Immature natural killer cell (primary cell): ENCODE results near the gene AGR3. TPM values are rescaled to one million over a fixed set of nuclear protein-coding genes. Genes with fewer than 3 reads are reported as not detected.
A peak's percentile ranks its signal among the peaks of the same experiment; 100 is the strongest.
"Not testable (repeated sequence)": the region's sequence is repeated elsewhere in the genome, so short reads cannot be mapped to it uniquely, and the experiment has no call there.

Source experiments
- DNase-seq, 3 donors: peaks; one replicate each; pipeline ENCODE4 v3.0.0; 2022; ENCODE audit warnings: mixed read lengths in 1 of 3
- H3K27ac Mint-ChIP-seq, 6 donors: one replicate each; pipeline ENCODE4 v1.8.0; 2020; ENCODE audit warnings: mixed read lengths in 6 of 6, mild to moderate bottlenecking in 5 of 6, inconsistent platforms in 4 of 6, moderate library complexity in 3 of 6
- H3K27me3 Mint-ChIP-seq, 3 donors: one replicate each; pipeline ENCODE4 v1.8.0; 2020 to 2021; ENCODE audit warnings: low read depth in 3 of 3, mild to moderate bottlenecking in 3 of 3, mixed read lengths in 3 of 3, moderate library complexity in 3 of 3, inconsistent platforms in 1 of 3
- H3K36me3 Mint-ChIP-seq, 3 donors: one replicate each; pipeline ENCODE4 v1.8.0; 2020; ENCODE audit warnings: mixed read lengths in 3 of 3, inconsistent platforms in 2 of 3, mild to moderate bottlenecking in 2 of 3
- H3K4me1 Mint-ChIP-seq, 2 donors: one replicate each; pipeline ENCODE4 v1.8.0; 2020; ENCODE audit warnings: inconsistent platforms in 2 of 2, mild to moderate bottlenecking in 2 of 2, mixed read lengths in 2 of 2, moderate library complexity in 1 of 2
- H3K4me3 Mint-ChIP-seq, 5 donors: one replicate each; pipeline ENCODE4 v1.8.0; 2020; ENCODE audit warnings: mild to moderate bottlenecking in 5 of 5, mixed read lengths in 5 of 5, inconsistent platforms in 3 of 5, moderate library complexity in 3 of 5
- H3K9me3 Mint-ChIP-seq, 6 donors: one replicate each; pipeline ENCODE4 v1.8.0; 2020; ENCODE audit warnings: mild to moderate bottlenecking in 6 of 6, mixed read lengths in 6 of 6, inconsistent platforms in 4 of 6, moderate library complexity in 3 of 6
- polyA plus RNA-seq, 3 donors: library from polyadenylated mRNA; unstranded; fragments of 300-500 nt; fragmentation: Illumina TruSeq; gene quantifications; one replicate each; pipeline ENCODE4 v1.2.3, GENCODE V29; 2021

AGR3 gene
- polyA plus RNA-seq, 3 donors from 2014 or later: not detected

DNA sequence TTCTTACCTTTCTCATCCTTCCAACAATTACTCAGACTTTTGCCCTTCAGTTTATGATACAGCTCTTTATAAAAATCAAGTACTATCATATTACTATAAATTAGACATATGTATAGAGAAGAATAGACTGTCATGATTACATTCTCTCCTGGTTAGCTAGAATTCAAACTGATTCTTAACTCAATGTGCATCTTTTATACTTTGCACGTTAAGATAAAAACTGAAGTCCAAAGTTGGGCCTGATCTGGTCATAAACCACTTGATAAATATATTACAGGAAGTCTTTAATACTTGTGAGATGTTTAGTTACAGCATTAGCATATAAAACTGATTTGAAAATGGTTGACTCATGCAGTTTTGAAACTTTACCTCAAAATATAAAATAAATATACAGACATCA lies 2.6 kb downstream of the AGR3 start:
- peaks cover 0 to 2% (median 0%) of the 10 kb centered on the region in 6 donors for H3K9me3 Mint-ChIP-seq
- peaks cover 0 to 4% (median 0%) of the 10 kb centered on the region in 3 donors for H3K27me3 Mint-ChIP-seq
- H3K4me1 Mint-ChIP-seq: no peaks in the 10 kb centered on the region
- no peak for DNase-seq
- H3K4me3 Mint-ChIP-seq: no peak overlapping the region
- no peak overlapping the region for H3K27ac Mint-ChIP-seq
- H3K36me3 Mint-ChIP-seq: no peaks in the 10 kb centered on the region

DNA sequence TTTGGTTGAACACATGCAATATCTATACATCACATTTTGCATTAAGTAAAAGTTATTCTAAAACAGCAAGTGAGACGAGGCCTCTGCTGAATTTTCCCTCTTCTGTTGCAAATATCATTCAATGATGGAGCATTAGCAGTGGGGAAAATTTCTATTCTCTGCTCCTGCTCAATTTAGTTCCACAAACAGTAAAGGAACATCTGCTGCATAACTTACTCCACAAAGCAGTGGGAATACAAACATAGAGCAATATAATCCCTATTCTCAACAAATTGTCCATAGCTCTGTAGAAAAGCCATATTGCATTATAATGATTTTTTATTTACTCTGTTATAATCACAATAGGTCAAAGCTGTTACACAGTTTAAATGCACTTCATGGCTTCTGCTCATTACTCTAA lies 5.9 kb downstream of the AGR3 start:
- Mint-ChIP-seq H3K9me3 (peaks cover 0 to 5% (median 0%) of the 10 kb centered on the region in 6 donors), H3K4me3 (no peak overlapping the region), H3K36me3 (no peaks in the 10 kb centered on the region), H3K27me3 (peaks cover 0 to 6% (median 6%) of the 10 kb centered on the region in 3 donors), H3K27ac (no peak overlapping the region), H3K4me1 (no peaks in the 10 kb centered on the region)
- DNase-seq: no peak

DNA sequence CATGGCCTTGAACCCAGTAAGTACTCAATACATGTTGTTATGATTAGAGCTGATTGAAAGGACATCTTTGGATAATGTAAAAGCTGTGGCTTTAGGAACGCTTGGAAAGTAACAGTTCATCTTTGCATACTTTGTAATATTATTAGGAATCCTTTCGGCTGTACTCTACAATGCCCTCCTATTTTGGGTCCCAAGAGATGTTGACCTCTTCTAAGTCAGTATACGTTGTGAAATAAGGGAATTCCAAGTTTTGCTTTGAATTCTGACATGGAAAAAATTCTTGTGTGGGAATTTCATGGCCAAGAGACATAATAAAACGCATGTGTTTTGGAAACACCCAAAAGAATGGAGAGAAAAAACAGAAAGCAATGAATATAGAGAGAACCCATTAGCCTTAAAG lies 7.7 kb downstream of the AGR3 start:
- H3K4me3 Mint-ChIP-seq: no peak overlapping the region
- no peak overlapping the region for H3K27ac Mint-ChIP-seq
- no peak for DNase-seq
- peaks cover 0 to 5% (median 0%) of the 10 kb centered on the region in 6 donors for H3K9me3 Mint-ChIP-seq
- peaks cover 0 to 6% (median 6%) of the 10 kb centered on the region in 3 donors for H3K27me3 Mint-ChIP-seq
- no peaks in the 10 kb centered on the region for H3K36me3 Mint-ChIP-seq
- H3K4me1 Mint-ChIP-seq: no peaks in the 10 kb centered on the region

DNA sequence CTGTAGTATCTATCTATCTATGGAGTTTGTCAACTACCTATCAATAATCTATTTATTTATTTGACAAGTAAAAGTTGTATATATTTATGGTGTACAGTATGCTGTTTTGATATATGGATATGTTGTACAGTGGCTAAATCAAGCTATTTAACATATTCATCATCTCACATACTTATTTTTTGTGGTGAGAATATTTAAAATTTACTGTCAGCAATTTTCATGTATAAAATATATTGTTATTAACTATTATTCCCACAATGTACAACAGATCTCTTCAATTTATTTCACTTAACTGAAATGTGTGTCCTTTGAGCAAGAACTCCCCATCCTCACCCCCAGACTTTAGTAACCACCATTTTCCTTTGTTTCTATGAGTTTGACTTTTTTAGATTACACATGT lies 14.5 kb downstream of the AGR3 start:
- Mint-ChIP-seq H3K27me3 (peaks cover 2 to 3% (median 2%) of the 10 kb centered on the region in 3 donors), H3K4me3 (no peak overlapping the region), H3K36me3 (no peaks in the 10 kb centered on the region), H3K9me3 (peaks cover 0 to 5% (median 0%) of the 10 kb centered on the region in 6 donors), H3K4me1 (no peaks in the 10 kb centered on the region), H3K27ac (no peak overlapping the region)
- DNase-seq: no peak

DNA sequence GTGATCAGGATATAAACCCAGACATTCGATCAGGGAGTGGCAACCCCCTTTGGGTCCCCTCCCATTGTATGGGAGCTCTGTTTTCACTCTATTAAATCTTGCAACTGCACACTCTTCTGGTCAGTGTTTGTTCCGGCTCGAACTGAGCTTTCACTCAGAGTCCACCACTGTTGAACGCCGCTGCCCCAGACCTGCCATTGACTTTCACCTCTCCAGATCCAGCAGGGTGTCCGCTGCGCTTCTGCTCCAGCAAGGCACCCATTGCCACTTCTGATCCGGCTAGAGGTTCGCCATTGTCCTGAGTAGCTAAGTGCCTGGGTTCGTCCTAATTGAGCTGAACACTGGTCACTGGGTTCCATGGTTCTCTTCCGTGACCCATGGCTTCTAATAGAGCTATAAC lies 28.6 kb downstream of the AGR3 start:
- H3K27ac Mint-ChIP-seq, H3K27me3 Mint-ChIP-seq, H3K4me3 Mint-ChIP-seq, H3K36me3 Mint-ChIP-seq, H3K4me1 Mint-ChIP-seq, H3K9me3 Mint-ChIP-seq, DNase-seq: not testable (repeated sequence)

DNA sequence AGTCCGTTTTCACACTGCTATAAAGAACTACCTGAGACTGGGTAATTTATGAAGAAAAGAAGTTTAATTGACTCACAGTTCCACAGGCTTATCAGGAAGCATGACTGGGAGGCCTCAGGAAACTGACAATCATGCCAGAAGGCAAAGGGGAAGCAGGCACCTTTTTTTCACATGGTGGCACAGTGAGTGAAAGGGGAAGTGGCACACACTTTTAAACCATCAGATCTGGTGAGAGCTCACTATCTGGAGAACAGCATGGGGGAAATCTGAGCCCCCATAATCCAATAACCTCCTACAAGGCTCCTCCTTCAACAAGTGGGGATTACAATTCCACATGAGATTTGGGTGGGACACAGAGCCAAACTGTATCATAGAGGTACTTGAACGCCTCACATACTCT lies 30.0 kb downstream of the AGR3 start:
- Mint-ChIP-seq H3K4me3 (no peak overlapping the region), H3K27ac (no peak overlapping the region), H3K9me3 (no peaks in the 10 kb centered on the region)

DNA sequence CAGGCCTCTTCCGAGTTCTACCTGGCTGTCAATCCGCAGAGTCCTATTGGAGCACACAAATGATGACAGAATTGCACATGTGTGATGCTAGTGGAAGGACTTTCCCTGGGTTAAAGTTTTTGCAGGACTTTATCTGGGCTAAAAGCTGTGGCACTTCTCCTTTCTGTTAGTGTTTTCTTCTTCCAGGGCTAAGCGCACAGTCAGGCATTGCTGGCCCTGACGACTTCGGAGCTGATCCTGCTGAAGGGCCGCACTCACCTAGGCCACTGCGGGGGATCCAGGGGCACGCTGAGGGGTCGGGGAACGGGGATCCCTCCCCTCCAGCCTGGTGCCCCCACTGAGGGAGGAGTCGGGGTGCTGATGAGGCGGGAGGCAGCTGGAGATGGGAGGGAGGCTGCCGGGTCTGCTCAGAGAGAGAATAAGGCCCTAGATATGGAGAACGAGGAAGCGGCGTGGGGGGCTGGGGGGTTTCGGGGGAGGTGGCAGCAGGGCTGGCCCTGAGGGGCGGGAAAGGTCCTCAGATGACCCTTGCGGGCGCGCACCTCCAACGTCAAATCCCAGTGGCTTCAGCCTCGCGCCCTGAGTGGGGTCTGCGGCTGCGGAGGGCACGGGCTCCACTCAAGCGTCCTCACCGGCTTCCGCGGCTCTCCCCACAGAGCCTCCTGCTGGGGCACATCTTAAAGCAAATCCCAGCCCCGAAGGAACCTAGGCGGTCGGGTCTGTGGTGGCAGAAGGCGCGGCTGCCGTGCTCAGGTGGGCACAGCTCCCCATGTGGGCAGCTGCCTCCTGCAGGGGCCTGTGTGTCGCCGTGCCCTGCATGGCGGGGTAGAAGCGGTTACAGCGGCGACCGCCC lies 30.9 kb downstream of the AGR3 start:
- peak in 1 of 3 donors; percentile 2 for DNase-seq
- Mint-ChIP-seq H3K27me3 (peaks cover 1 to 6% (median 2%) of the 10 kb centered on the region in 3 donors), H3K4me3 (peak overlapping the region in 4 of 5 donors; percentile 13 to 59 (median 40)), H3K36me3 (no peaks in the 10 kb centered on the region), H3K27ac (no peak overlapping the region), H3K9me3 (no peaks in the 10 kb centered on the region), H3K4me1 (peaks cover 0 to 1% of the 10 kb centered on the region in 2 donors)

More for the DNA sequence above, 30.0 kb downstream of the AGR3 start:
- H3K4me1 Mint-ChIP-seq: peaks cover 0 to 1% of the 10 kb centered on the region in 2 donors
- H3K36me3 Mint-ChIP-seq: no peaks in the 10 kb centered on the region
- no peak for DNase-seq
- peaks cover 1 to 6% (median 2%) of the 10 kb centered on the region in 3 donors for H3K27me3 Mint-ChIP-seq

DNA sequence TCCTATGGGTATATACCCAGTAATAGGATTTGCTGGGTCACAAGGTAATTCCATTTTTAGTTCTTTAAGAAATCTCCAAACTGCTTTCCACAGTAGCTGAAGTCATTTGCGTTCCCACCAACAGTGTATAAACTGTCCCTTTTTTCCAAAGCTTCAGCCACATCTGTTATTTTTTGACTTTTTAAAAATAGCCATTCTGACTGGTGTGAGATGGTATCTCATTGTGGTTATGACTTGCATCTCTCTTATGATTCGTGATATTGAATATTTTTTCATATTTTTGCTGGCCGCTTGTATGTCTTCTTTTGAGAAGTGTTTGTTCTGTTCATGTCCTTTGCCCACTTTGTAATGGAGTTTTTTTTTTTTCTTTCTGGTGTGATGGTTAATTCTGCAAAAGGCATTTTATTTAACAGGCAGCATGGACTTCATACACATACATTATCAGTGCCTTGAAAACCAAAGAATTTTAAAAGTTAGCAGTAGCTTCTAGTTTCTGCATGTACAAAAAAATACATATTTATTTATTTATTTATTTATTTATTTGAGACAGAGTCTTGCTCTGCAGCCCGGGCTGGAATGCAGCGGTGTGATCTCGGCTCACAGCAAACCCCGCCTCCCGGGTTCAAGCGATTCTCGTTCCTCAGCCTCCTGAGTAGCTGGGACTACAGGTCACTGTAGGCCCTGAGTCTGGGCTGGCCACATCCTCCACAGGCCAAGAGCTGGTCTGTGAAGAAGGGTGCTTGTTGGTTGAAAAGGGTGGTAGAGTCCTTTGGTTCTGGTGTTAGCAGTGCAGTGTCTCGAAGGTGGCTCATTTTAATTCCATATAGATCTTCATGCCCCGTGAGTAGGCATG lies 32.3 kb downstream of the AGR3 start:
- H3K27ac Mint-ChIP-seq: no peak overlapping the region
- H3K9me3 Mint-ChIP-seq: no peaks in the 10 kb centered on the region
- H3K4me1 Mint-ChIP-seq: peaks cover 0 to 1% of the 10 kb centered on the region in 2 donors
- no peak for DNase-seq
- no peak overlapping the region for H3K4me3 Mint-ChIP-seq
- peaks cover 1 to 7% (median 2%) of the 10 kb centered on the region in 3 donors for H3K27me3 Mint-ChIP-seq
- H3K36me3 Mint-ChIP-seq: no peaks in the 10 kb centered on the region

DNA sequence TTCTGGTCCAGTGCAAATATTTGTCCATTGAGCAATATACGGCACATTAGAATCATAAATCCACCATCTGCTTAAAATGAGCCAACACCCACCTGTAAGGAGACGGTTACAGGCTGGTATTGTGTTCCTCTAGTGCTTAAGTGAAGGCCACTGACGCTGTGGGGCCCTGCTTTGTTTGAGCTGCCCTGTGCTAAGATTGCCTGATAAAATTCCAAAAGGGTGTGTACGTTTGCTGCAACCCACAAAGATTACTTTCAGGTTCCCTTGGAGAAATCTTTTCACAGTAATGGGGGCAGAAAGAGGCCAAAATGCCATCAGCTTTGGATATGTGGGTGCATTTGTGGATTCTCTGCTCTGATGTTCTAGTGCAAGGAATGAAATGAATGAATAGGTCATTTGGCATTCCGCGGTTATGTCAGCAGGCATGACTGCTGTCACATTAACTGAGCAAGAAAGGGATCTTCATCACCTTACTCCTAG lies 34.4 kb downstream of the AGR3 start:
- Mint-ChIP-seq H3K9me3 (no peaks in the 10 kb centered on the region), H3K36me3 (no peaks in the 10 kb centered on the region), H3K4me1 (peaks cover 0 to 1% of the 10 kb centered on the region in 2 donors), H3K4me3 (no peak overlapping the region), H3K27ac (no peak overlapping the region), H3K27me3 (peaks cover 1 to 13% (median 2%) of the 10 kb centered on the region in 3 donors)
- DNase-seq: no peak

DNA sequence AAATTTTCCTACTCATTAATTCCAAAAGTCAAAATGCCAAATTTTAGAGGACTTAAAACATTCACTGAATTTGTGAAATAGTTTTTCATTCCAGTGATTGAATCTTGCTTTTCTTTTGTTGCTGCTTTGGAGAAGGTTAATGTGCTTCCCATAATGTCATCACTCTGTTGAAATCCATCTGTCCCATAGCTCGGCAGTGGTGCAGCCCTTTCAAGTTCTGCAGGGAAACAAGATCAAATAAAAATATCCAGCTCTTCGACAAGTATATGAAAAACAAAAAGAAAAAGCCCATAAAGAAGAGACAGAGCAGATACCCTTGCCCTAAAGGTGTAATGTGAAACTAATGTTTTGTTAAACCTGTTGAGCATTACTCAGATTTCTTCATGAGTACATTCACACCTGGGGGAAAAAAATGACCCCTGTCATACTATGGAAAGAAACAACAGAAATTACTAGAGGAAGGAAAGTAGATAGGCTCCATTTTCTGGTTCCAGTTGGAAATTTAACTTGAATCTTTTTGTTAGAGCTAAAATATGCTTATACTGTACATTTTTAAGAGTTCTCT lies 35.1 kb downstream of the AGR3 start:
- H3K27ac Mint-ChIP-seq: no peak overlapping the region
- no peak overlapping the region for H3K4me3 Mint-ChIP-seq
- DNase-seq: no peak
- H3K4me1 Mint-ChIP-seq: peaks cover 0 to 1% of the 10 kb centered on the region in 2 donors
- H3K36me3 Mint-ChIP-seq: no peaks in the 10 kb centered on the region
- no peaks in the 10 kb centered on the region for H3K9me3 Mint-ChIP-seq
- peaks cover 1 to 13% (median 2%) of the 10 kb centered on the region in 3 donors for H3K27me3 Mint-ChIP-seq

DNA sequence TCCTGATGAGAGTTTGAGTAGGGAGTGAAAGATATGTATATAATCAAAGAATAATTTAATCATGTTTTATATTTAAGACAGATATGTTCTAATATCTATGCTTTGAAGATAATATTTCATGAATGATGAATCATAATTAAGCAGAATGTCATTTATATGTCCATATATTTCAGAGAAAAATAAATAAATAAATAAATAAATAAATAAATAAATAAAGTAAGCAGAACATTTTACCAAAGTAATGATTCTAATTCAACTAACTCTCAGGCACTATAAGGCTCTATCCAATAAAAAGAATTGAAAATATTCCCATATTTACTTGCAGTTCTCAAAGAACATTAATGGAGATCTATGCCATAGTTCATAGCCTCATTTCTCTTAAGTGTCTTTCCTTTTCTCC lies 36.0 kb downstream of the AGR3 start:
- no peaks in the 10 kb centered on the region for H3K36me3 Mint-ChIP-seq
- H3K9me3 Mint-ChIP-seq: peaks cover 0 to 2% (median 0%) of the 10 kb centered on the region in 6 donors
- no peaks in the 10 kb centered on the region for H3K4me1 Mint-ChIP-seq
- DNase-seq: no peak
- no peak overlapping the region for H3K4me3 Mint-ChIP-seq
- peaks cover 2 to 13% (median 6%) of the 10 kb centered on the region in 3 donors for H3K27me3 Mint-ChIP-seq
- H3K27ac Mint-ChIP-seq: no peak overlapping the region

DNA sequence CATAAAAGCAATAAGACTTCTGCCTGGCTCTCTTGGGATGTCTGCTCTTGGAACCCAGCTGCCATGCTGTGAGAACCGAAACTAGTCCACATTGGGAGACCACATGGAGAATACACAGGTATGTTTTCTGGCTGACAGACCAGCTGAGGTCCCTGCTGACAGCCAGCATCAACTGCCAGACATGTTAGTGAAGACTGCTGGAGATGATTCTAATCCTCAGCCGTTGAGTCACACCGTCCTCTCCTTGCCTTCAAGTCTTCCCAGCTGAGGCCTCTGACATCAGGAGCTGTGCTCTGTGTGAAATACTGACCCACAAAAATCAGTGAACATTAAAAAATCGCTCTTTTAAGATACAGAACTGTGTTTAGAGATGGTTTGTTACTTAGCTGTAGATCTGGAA lies 40.1 kb downstream of the AGR3 start:
- Mint-ChIP-seq H3K9me3 (peaks cover 0 to 2% (median 0%) of the 10 kb centered on the region in 6 donors), H3K27me3 (peaks cover 3 to 10% (median 4%) of the 10 kb centered on the region in 3 donors), H3K27ac (no peak overlapping the region), H3K36me3 (no peaks in the 10 kb centered on the region), H3K4me3 (no peak overlapping the region), H3K4me1 (no peaks in the 10 kb centered on the region)
- DNase-seq: no peak

DNA sequence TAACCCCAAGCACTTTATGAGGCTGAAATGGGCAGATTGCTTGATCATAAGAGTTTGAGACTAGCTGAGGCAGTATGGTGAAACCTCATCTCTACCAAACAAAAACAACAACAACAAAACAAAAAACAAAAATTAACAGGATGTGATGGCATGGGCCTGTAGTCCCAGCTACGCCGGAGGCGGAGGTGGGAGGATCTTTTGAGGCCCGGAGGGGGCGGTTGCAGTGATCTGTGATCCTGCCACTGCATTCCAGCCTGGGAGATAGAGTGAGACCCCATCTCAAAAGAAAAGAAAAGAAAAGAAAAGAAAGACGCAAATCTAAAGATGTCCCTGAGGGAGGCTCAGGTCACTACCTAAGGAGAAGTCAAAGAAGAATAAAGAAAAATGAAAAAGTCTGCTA lies 41.7 kb downstream of the AGR3 start:
- Mint-ChIP-seq H3K4me3 (no peak overlapping the region), H3K36me3 (no peaks in the 10 kb centered on the region), H3K27me3 (peaks cover 6 to 7% (median 7%) of the 10 kb centered on the region in 3 donors), H3K4me1 (no peaks in the 10 kb centered on the region), H3K27ac (no peak overlapping the region), H3K9me3 (peaks cover 0 to 2% (median 0%) of the 10 kb centered on the region in 6 donors)
- no peak for DNase-seq
